ENCODE data around the gene C13orf46.

- no peak for TF ChIP-seq POLR2A (IDR thresholded peaks at IDR 0.05)
- TF ChIP-seq CTCF (IDR thresholded peaks at IDR 0.05) = no peak
Observed at GRCh38 chr13:113938716-113939115, 35.2 kb downstream of the C13orf46 start.
